Neural progenitor cell (in vitro differentiated cells): Measurements from ENCODE around the gene AK5. TPM values are rescaled to one million over a fixed set of nuclear protein-coding genes. Genes with fewer than 3 reads are reported as not detected.

Experiments used
- DNase-seq: peaks from one replicate; pipeline ENCODE4 v3.0.0-alpha.2; 2016; ENCODE audit warnings: low spot score
- H2AFZ ChIP-seq: fragments of 200-600 bp; sonication (generic); replicated peaks from 2 replicates; pipeline ENCODE4 v1.6.1; 2016; ENCODE audit warnings: antibody characterized with exemption
- H3F3A ChIP-seq: fragments of 200-600 bp; sonication (generic); 2 replicates; pipeline ENCODE4 v1.6.1; 2016; ENCODE audit warnings: antibody characterized with exemption, low read depth
- H3K27ac ChIP-seq: fragments of 200-600 bp; sonication (generic); 2 replicates; pipeline ENCODE4 v1.5.1; 2016; ENCODE audit warnings: mild to moderate bottlenecking
- H3K27me3 ChIP-seq: fragments of 200-600 bp; sonication (generic); 2 replicates; pipeline ENCODE4 v1.6.1; 2016; ENCODE audit warnings: mild to moderate bottlenecking, moderate library complexity
- H3K36me3 ChIP-seq: fragments of 200-600 bp; sonication (generic); 2 replicates; pipeline ENCODE4 v1.5.1; 2016
- H3K4me1 ChIP-seq: fragments of 200-600 bp; sonication (generic); 2 replicates; pipeline ENCODE4 v1.6.1; 2016; ENCODE audit warnings: mixed run types
- H3K4me2 ChIP-seq: fragments of 200-600 bp; sonication (generic); 2 replicates; pipeline ENCODE4 v1.6.1; 2016
- H3K4me3 ChIP-seq: fragments of 200-600 bp; sonication (generic); 2 replicates; pipeline ENCODE4 v1.5.1; 2016
- H3K79me2 ChIP-seq: fragments of 200-600 bp; sonication (generic); 2 replicates; pipeline ENCODE4 v1.6.1; 2016; ENCODE audit warnings: low read depth
- H3K9ac ChIP-seq: fragments of 200-600 bp; sonication (generic); 2 replicates; pipeline ENCODE4 v1.6.1; 2016
- H3K9me3 ChIP-seq: fragments of 200-600 bp; sonication (generic); 2 replicates; pipeline ENCODE4 v1.5.1; 2016; ENCODE audit warnings: low read depth
- H4K20me1 ChIP-seq: fragments of 200-600 bp; sonication (generic); 2 replicates; pipeline ENCODE4 v1.6.1; 2016; ENCODE audit warnings: low read depth
- H3K27ac Mint-ChIP-seq: 3 replicates; pipeline ENCODE4 v1.8.0; 2021; ENCODE audit warnings: mixed read lengths
- H3K27me3 Mint-ChIP-seq: 2 replicates; pipeline ENCODE4 v1.8.0; 2022; ENCODE audit warnings: low read depth, mild to moderate bottlenecking, inconsistent platforms, moderate library complexity, mixed read lengths; ENCODE audit not compliant: insufficient read depth
- H3K36me3 Mint-ChIP-seq: 3 replicates; pipeline ENCODE4 v1.8.0; 2021; ENCODE audit warnings: mixed read lengths
- H3K4me1 Mint-ChIP-seq: 3 replicates; pipeline ENCODE4 v1.8.0; 2021; ENCODE audit warnings: mixed read lengths
- H3K4me3 Mint-ChIP-seq: 3 replicates; pipeline ENCODE4 v1.8.0; 2021; ENCODE audit warnings: mild to moderate bottlenecking, moderate library complexity, mixed read lengths
- H3K9me3 Mint-ChIP-seq: 3 replicates; pipeline ENCODE4 v1.8.0; 2020; ENCODE audit warnings: mixed read lengths
- EZH2 ChIP-seq: fragments of 200-600 bp; sonication (generic); IDR thresholded peaks from 2 replicates; pipeline ENCODE4 v1.6.1; 2017; ENCODE audit warnings: antibody characterized with exemption, mild to moderate bottlenecking, moderate library complexity
- EZH2phosphoT487 ChIP-seq: fragments of 200-600 bp; sonication (generic); IDR thresholded peaks from 2 replicates; pipeline ENCODE4 v1.6.1; 2017; ENCODE audit warnings: antibody characterized with exemption
- total RNA-seq: library from RNA; depleted of rRNA; stranded (reverse); fragments of >200 nt; gene quantifications from 2 replicates; pipeline ENCODE4 v1.2.3, GENCODE V29; 2015; ENCODE audit warnings: low replicate concordance
- TF ChIP-seq, protein P1 (sequence below): fragments of 200-600 bp; sonication (generic); IDR thresholded peaks from 2 replicates; pipeline ENCODE4 v1.5.1; 2017; ENCODE audit warnings: antibody characterized with exemption, mild to moderate bottlenecking

Gene AK5
- total RNA-seq, 1 donor from 2014 or later: 1.8 TPM

DNA sequence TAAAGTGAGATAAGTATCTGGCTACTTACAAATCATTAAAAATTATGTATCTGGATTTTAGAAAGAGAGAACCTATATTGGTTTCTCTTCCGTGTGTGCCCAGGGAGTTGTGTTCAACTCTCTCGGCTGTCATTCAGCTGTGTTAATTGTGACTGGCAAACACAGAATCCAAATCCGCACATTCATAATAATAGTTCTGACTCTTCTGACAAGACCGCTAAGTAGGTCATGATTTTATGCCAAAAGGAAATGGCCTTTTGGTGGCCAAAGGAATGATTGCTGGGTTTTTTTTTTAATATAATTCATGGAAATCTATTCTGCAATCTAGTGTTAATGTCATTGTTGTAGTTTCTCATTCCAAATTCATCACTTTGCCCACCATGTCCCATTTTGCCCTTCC, 110.7 kb downstream of the AK5 start:
- Histone ChIP-seq H3K4me2 (no peak overlapping the region), H3K79me2 (no peaks in the 10 kb centered on the region), H4K20me1 (no peaks in the 10 kb centered on the region), H3K27ac (no peak overlapping the region), H3K4me1 (peaks cover 29% of the 10 kb centered on the region), H2AFZ (no peak overlapping the region), H3K4me3 (no peak overlapping the region), H3K27me3 (no peaks in the 10 kb centered on the region), H3K36me3 (no peaks in the 10 kb centered on the region), H3F3A (peaks cover 10% of the 10 kb centered on the region), H3K9ac (no peak overlapping the region), H3K9me3 (no peaks in the 10 kb centered on the region)
- Mint-ChIP-seq H3K36me3 (no peaks in the 10 kb centered on the region), H3K4me1 (peaks cover 16% of the 10 kb centered on the region), H3K27me3 (no peaks in the 10 kb centered on the region), H3K4me3 (no peak overlapping the region), H3K9me3 (no peaks in the 10 kb centered on the region), H3K27ac (no peak overlapping the region)
- DNase-seq: no peak
- TF ChIP-seq EZH2phosphoT487: no peak
- no peak for TF ChIP-seq EZH2
- TF ChIP-seq, protein P1, sequence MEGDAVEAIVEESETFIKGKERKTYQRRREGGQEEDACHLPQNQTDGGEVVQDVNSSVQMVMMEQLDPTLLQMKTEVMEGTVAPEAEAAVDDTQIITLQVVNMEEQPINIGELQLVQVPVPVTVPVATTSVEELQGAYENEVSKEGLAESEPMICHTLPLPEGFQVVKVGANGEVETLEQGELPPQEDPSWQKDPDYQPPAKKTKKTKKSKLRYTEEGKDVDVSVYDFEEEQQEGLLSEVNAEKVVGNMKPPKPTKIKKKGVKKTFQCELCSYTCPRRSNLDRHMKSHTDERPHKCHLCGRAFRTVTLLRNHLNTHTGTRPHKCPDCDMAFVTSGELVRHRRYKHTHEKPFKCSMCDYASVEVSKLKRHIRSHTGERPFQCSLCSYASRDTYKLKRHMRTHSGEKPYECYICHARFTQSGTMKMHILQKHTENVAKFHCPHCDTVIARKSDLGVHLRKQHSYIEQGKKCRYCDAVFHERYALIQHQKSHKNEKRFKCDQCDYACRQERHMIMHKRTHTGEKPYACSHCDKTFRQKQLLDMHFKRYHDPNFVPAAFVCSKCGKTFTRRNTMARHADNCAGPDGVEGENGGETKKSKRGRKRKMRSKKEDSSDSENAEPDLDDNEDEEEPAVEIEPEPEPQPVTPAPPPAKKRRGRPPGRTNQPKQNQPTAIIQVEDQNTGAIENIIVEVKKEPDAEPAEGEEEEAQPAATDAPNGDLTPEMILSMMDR: no peak

- Mint-ChIP-seq H3K9me3 (no peaks in the 10 kb centered on the region), H3K4me3 (no peak overlapping the region), H3K4me1 (peaks cover 20% of the 10 kb centered on the region), H3K27ac (peak overlapping the region; percentile 10), H3K27me3 (no peaks in the 10 kb centered on the region), H3K36me3 (no peaks in the 10 kb centered on the region)
- peak overlapping the region; percentile 48 for H3K4me2 ChIP-seq
- no peak for TF ChIP-seq EZH2
- H2AFZ ChIP-seq: no peak overlapping the region
- peaks cover 7% of the 10 kb centered on the region for H4K20me1 ChIP-seq
- no peak for DNase-seq
- no peaks in the 10 kb centered on the region for H3K79me2 ChIP-seq
- no peaks in the 10 kb centered on the region for H3K27me3 ChIP-seq
- H3K9me3 ChIP-seq: no peaks in the 10 kb centered on the region
- no peak overlapping the region for H3K9ac ChIP-seq
- H3K36me3 ChIP-seq: no peaks in the 10 kb centered on the region
- peaks cover 26% of the 10 kb centered on the region for H3F3A ChIP-seq
- no peak overlapping the region for H3K4me3 ChIP-seq
- peak overlapping the region; percentile 42 for H3K27ac ChIP-seq
- H3K4me1 ChIP-seq: peaks cover 45% of the 10 kb centered on the region
These were observed 112.3 kb downstream of the AK5 start for GRCh38 chr1:77394166-77394565.

DNA sequence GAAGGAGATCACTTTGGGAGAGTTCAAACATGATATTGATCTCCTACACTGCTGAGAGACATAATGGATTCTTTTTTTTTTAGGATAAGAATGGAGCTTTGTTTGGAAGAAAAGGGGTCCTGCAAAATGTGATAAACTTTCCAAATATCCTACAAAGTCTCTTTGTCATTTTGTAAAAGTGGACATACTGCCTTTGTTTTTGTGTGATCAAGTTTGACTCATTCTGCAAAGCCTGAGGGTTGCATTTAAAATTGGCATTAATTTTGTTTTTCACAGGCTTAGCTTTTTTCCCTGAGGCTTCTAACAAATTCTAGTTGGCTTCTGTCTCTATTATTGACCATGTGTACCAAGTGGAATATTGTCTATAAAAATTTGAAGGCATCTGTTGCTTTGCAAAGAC, 113.2 kb downstream of the AK5 start:
- peaks cover 24% of the 10 kb centered on the region for H3K4me1 Mint-ChIP-seq
- peak overlapping the region; percentile 48 for H3K4me2 ChIP-seq

DNA sequence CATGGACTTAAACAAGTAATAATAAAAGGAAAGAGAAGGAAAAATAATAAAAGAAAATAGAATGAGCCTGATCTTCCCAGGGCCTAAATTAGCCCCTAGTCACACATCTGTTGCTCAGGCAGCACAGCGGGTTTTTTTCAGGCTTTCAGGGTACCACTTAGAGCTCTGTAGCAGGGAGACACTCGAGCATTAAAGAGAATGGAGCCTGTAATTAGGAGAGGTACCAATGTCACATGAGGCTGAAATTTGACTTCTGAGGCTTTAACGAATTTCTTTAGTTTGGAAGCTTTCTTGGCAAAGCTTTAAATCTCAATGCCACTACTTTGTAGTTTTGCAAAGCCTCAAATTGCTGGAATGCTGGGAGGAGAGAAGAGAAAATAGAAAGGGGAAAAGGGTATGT, 116.3 kb downstream of the AK5 start:
- Histone ChIP-seq H3K9me3 (no peaks in the 10 kb centered on the region), H3K36me3 (no peaks in the 10 kb centered on the region), H3K27me3 (no peaks in the 10 kb centered on the region), H3K79me2 (no peaks in the 10 kb centered on the region), H2AFZ (no peak overlapping the region), H3K9ac (no peak overlapping the region), H3K4me3 (no peak overlapping the region), H3K27ac (no peak overlapping the region), H4K20me1 (peaks cover 15% of the 10 kb centered on the region), H3K4me1 (peaks cover 54% of the 10 kb centered on the region), H3F3A (peaks cover 41% of the 10 kb centered on the region), H3K4me2 (peak overlapping the region; percentile 69)
- peak; percentile 44 for DNase-seq
- Mint-ChIP-seq H3K9me3 (no peaks in the 10 kb centered on the region), H3K4me3 (no peak overlapping the region), H3K27ac (no peak overlapping the region), H3K27me3 (no peaks in the 10 kb centered on the region), H3K36me3 (no peaks in the 10 kb centered on the region), H3K4me1 (peaks cover 24% of the 10 kb centered on the region)
- no peak for TF ChIP-seq EZH2phosphoT487
- TF ChIP-seq EZH2: no peak
- TF ChIP-seq, protein P1: no peak

More for the DNA sequence above, 113.2 kb downstream of the AK5 start:
- no peaks in the 10 kb centered on the region for H3K27me3 ChIP-seq
- no peak overlapping the region for H3K27ac Mint-ChIP-seq
- H2AFZ ChIP-seq: no peak overlapping the region
- H3K4me3 Mint-ChIP-seq: no peak overlapping the region
- H3K27ac ChIP-seq: no peak overlapping the region
- H3K9me3 ChIP-seq: no peaks in the 10 kb centered on the region
- no peak for TF ChIP-seq EZH2
- peak; percentile 37 for TF ChIP-seq EZH2phosphoT487
- no peak for DNase-seq
- H3K9me3 Mint-ChIP-seq: no peaks in the 10 kb centered on the region
- H3K36me3 Mint-ChIP-seq: no peaks in the 10 kb centered on the region
- no peaks in the 10 kb centered on the region for H3K79me2 ChIP-seq
- H3F3A ChIP-seq: peaks cover 35% of the 10 kb centered on the region
- peaks cover 53% of the 10 kb centered on the region for H3K4me1 ChIP-seq
- H3K36me3 ChIP-seq: no peaks in the 10 kb centered on the region
- H3K4me3 ChIP-seq: no peak overlapping the region
- peaks cover 14% of the 10 kb centered on the region for H4K20me1 ChIP-seq
- no peaks in the 10 kb centered on the region for H3K27me3 Mint-ChIP-seq
- no peak overlapping the region for H3K9ac ChIP-seq
